Measurements from ENCODE around the gene OR4K5.
"Not testable (repeated sequence)": the region's sequence is repeated elsewhere in the genome, so short reads cannot be mapped to it uniquely, and the experiment has no call there.

The OR4K5 gene

DNA sequence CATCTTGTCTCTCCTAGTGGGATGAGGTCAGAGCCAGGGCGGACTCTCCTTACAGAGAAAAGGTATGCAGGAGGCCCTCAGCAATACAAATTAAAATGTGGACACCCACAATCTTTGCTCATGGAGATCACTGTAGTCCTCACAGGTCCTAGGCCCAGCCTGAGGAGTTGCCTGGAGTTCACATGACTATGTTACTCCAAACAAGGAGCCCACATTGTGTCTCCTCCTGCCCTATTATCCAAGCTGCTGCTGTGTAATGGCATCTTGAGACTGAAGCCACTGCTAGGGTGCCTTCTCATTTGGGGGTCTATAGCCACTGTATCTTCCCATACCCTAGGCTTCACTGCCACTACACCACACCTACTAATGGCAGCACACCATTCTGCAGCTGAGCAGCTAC, 21.3 kb downstream of the OR4K5 start:
- no peak for TF ChIP-seq GATA1 (IDR thresholded peaks at IDR 0.05; ENCODE audit: low read depth, low read length)
- DNase-seq, result no peak

GRCh38 chr14:19947413-19948090, 27.1 kb downstream of the OR4K5 start:
- no peak for DNase-seq
- no peak for TF ChIP-seq GATA1 (IDR thresholded peaks at IDR 0.05; ENCODE audit: low read depth, low read length)
- no peak for TF ChIP-seq POLR2A (IDR thresholded peaks at IDR 0.05; ENCODE audit: low read length)

- no peak for DNase-seq
- TF ChIP-seq POLR2A (IDR thresholded peaks at IDR 0.05; ENCODE audit: low read length), result no peak
- TF ChIP-seq GATA1 (IDR thresholded peaks at IDR 0.05; ENCODE audit: low read depth, low read length), result no peak
These were observed 28.8 kb downstream of the OR4K5 start for GRCh38 chr14:19949218-19949617.

DNA sequence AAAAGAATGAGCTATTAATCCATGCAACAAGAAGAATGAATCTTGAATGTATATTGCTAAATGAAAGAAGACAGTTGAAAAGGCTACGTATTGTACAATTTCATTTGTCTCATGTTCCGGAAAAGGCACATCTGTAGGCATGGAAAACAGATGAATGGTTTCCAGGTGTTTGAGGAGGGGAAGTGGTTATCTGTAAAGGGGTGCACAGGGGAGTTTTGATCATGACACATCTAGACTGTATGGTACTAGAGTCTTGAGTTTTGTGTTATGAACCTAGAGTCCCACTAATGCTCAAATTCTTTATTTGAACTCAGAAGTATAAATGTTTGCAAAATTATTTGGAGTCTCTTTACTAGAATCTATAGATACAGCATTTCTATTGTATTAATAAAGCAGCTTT, 49.3 kb downstream of the OR4K5 start:
- not testable (repeated sequence) for DNase-seq

Data from erythroblast (primary cell).